ENCODE measurements around the gene MAU2.

The MAU2 gene

DNA sequence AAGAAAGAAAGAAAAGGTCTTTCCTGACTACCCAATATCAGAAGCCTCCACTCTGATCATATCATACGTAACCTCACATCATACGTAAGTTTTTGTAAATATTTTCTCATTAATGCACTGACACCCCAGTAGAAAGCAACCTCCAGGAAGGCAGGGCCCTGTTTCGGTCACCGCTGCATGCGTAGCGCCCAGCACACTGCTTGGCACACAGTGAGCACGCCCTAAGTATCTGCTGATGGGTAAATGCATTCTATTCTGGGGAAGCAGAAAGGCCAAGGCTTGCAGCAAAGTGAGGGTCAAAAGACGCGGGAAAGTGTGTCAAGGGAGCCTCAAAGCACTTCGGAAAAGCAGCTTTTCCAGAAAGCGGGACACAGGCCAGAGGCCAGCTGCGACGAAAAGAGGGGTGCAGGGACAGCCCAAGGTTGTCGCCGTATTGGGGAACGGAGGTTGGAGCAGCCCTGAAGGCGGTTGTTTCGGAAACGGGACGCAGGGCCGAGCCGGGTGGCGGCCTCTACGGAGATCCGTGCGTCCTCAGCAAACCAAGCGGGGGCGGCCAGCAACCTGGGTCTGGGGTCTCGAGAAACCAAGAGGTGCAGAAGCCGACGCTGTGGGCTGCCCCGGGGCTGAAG, 783 bp upstream of the MAU2 start:
- peak; percentile 11 for ATAC-seq
- TF ChIP-seq ARNTL (CRISPR knock-in tag; IDR thresholded peaks at IDR 0.05; ENCODE audit: borderline replicate concordance, low read depth) = no peak
- TF ChIP-seq, protein P1, sequence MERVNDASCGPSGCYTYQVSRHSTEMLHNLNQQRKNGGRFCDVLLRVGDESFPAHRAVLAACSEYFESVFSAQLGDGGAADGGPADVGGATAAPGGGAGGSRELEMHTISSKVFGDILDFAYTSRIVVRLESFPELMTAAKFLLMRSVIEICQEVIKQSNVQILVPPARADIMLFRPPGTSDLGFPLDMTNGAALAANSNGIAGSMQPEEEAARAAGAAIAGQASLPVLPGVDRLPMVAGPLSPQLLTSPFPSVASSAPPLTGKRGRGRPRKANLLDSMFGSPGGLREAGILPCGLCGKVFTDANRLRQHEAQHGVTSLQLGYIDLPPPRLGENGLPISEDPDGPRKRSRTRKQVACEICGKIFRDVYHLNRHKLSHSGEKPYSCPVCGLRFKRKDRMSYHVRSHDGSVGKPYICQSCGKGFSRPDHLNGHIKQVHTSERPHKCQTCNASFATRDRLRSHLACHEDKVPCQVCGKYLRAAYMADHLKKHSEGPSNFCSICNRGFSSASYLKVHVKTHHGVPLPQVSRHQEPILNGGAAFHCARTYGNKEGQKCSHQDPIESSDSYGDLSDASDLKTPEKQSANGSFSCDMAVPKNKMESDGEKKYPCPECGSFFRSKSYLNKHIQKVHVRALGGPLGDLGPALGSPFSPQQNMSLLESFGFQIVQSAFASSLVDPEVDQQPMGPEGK (CRISPR knock-in tag; IDR thresholded peaks at IDR 0.05; ENCODE audit: borderline replicate concordance) = no peak
- no peak for TF ChIP-seq OSR1 (CRISPR knock-in tag; IDR thresholded peaks at IDR 0.05)
- TF ChIP-seq ZC3H10 (CRISPR knock-in tag; IDR thresholded peaks at IDR 0.05) = no peak
- no peak for TF ChIP-seq ESRRG (CRISPR knock-in tag; IDR thresholded peaks at IDR 0.05)
- TF ChIP-seq BACH2 (CRISPR knock-in tag; IDR thresholded peaks at IDR 0.05; ENCODE audit: borderline replicate concordance) = no peak
- no peak for TF ChIP-seq ZNF70 (CRISPR knock-in tag; IDR thresholded peaks at IDR 0.05)
- no peak for TF ChIP-seq ZFP3 (CRISPR knock-in tag; IDR thresholded peaks at IDR 0.05)
- no peak for TF ChIP-seq SNAI2 (CRISPR knock-in tag; IDR thresholded peaks at IDR 0.05)
- no peak for TF ChIP-seq RARB (CRISPR knock-in tag; IDR thresholded peaks at IDR 0.05)
- no peak for TF ChIP-seq TCF4 (CRISPR knock-in tag; IDR thresholded peaks at IDR 0.05; ENCODE audit: borderline replicate concordance)
- TF ChIP-seq ZFP30 (CRISPR knock-in tag; IDR thresholded peaks at IDR 0.05) = no peak
- TF ChIP-seq, protein P2, sequence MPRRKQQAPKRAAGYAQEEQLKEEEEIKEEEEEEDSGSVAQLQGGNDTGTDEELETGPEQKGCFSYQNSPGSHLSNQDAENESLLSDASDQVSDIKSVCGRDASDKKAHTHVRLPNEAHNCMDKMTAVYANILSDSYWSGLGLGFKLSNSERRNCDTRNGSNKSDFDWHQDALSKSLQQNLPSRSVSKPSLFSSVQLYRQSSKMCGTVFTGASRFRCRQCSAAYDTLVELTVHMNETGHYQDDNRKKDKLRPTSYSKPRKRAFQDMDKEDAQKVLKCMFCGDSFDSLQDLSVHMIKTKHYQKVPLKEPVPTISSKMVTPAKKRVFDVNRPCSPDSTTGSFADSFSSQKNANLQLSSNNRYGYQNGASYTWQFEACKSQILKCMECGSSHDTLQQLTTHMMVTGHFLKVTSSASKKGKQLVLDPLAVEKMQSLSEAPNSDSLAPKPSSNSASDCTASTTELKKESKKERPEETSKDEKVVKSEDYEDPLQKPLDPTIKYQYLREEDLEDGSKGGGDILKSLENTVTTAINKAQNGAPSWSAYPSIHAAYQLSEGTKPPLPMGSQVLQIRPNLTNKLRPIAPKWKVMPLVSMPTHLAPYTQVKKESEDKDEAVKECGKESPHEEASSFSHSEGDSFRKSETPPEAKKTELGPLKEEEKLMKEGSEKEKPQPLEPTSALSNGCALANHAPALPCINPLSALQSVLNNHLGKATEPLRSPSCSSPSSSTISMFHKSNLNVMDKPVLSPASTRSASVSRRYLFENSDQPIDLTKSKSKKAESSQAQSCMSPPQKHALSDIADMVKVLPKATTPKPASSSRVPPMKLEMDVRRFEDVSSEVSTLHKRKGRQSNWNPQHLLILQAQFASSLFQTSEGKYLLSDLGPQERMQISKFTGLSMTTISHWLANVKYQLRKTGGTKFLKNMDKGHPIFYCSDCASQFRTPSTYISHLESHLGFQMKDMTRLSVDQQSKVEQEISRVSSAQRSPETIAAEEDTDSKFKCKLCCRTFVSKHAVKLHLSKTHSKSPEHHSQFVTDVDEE (CRISPR knock-in tag; IDR thresholded peaks at IDR 0.05) = no peak
- TF ChIP-seq, protein P3, sequence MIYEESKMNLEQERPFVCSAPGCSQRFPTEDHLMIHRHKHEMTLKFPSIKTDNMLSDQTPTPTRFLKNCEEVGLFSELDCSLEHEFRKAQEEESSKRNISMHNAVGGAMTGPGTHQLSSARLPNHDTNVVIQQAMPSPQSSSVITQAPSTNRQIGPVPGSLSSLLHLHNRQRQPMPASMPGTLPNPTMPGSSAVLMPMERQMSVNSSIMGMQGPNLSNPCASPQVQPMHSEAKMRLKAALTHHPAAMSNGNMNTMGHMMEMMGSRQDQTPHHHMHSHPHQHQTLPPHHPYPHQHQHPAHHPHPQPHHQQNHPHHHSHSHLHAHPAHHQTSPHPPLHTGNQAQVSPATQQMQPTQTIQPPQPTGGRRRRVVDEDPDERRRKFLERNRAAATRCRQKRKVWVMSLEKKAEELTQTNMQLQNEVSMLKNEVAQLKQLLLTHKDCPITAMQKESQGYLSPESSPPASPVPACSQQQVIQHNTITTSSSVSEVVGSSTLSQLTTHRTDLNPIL (CRISPR knock-in tag; IDR thresholded peaks at IDR 0.05; ENCODE audit: low read depth) = no peak
- TF ChIP-seq TOX (CRISPR knock-in tag; IDR thresholded peaks at IDR 0.05; ENCODE audit: borderline replicate concordance) = no peak

DNA sequence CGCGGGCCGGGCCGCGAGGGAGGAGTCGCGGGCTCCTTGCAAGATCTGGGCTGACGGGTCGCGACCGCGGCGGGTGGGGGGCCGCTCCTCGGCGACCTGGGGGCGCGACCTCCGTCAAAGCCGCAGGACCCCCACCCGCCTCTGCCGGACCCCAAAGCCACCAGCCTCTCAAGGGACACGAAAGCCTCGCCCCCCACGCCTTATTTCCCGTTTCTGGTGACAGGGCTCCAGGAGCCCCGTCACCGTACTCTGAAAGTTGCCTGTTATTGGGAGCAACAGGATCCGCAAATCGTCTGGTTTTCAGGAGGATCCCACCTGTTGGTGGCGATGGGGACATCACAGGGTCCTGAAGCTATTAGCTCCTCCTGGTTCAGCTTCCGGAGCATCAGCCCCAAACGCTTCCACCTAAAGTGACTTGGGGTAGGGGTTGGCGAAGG, 530 bp downstream of the MAU2 start:
- ATAC-seq = 0 out of 3 replicates have a peak, but pooled peaks have one; percentile 3
- TF ChIP-seq, protein P4, sequence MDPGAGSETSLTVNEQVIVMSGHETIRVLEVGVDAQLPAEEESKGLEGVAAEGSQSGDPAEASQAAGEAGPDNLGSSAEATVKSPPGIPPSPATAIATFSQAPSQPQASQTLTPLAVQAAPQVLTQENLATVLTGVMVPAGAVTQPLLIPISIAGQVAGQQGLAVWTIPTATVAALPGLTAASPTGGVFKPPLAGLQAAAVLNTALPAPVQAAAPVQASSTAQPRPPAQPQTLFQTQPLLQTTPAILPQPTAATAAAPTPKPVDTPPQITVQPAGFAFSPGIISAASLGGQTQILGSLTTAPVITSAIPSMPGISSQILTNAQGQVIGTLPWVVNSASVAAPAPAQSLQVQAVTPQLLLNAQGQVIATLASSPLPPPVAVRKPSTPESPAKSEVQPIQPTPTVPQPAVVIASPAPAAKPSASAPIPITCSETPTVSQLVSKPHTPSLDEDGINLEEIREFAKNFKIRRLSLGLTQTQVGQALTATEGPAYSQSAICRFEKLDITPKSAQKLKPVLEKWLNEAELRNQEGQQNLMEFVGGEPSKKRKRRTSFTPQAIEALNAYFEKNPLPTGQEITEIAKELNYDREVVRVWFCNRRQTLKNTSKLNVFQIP (CRISPR knock-in tag; IDR thresholded peaks at IDR 0.05; ENCODE audit: borderline replicate concordance, low read depth) = no peak
- TF ChIP-seq TCF4 (CRISPR knock-in tag; IDR thresholded peaks at IDR 0.05; ENCODE audit: borderline replicate concordance) = no peak
- no peak for TF ChIP-seq RARB (CRISPR knock-in tag; IDR thresholded peaks at IDR 0.05)
- TF ChIP-seq, protein P5, sequence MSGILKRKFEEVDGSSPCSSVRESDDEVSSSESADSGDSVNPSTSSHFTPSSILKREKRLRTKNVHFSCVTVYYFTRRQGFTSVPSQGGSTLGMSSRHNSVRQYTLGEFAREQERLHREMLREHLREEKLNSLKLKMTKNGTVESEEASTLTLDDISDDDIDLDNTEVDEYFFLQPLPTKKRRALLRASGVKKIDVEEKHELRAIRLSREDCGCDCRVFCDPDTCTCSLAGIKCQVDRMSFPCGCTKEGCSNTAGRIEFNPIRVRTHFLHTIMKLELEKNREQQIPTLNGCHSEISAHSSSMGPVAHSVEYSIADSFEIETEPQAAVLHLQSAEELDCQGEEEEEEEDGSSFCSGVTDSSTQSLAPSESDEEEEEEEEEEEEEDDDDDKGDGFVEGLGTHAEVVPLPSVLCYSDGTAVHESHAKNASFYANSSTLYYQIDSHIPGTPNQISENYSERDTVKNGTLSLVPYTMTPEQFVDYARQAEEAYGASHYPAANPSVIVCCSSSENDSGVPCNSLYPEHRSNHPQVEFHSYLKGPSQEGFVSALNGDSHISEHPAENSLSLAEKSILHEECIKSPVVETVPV (CRISPR knock-in tag; IDR thresholded peaks at IDR 0.05) = no peak
- TF ChIP-seq ZFP3 (CRISPR knock-in tag; IDR thresholded peaks at IDR 0.05) = no peak
- no peak for TF ChIP-seq ZNF565 (CRISPR knock-in tag; conservative IDR thresholded peaks at IDR 0.05; ENCODE audit: low read depth)

DNA sequence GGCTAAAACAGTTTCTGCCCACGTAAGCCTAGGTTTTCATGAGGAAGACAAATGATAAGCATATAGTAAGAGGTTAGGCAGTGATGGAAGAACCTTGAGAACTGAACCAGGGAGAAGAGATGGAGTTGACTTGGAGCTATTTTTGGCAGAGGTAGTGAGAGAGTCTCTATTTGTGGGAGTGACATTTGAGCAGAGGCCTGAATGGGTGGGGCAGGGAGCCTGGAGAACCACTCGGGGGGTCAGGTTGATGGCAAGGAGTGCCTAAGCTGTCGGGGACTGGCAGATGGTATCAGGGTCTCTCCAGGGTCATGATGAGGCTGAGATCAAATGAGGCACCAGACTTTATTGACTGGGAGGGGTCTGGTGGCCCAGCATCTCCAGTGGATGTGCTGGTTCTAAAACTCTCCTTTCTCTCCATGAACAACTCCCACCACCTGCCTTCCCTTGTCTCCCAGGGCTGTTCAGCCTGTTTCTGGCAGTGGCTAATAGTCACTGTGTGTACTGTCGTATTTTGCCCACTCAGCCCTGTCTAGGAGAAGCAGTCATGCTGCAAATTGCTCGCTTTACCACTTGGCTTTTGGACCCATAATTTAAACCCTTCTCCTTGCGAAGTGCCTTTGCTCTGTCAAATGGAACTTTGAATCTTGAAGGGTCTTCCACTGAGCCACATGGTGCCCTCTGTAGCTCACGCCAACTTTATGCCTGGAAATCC, 3.6 kb downstream of the MAU2 start:
- no peak for ATAC-seq
- TF ChIP-seq TOX (CRISPR knock-in tag; IDR thresholded peaks at IDR 0.05; ENCODE audit: borderline replicate concordance) (no peak), SNAI2 (CRISPR knock-in tag; IDR thresholded peaks at IDR 0.05) (no peak), CSDC2 (CRISPR knock-in tag; IDR thresholded peaks at IDR 0.05) (no peak), GLIS3 (CRISPR knock-in tag; IDR thresholded peaks at IDR 0.05) (no peak), ARNTL (CRISPR knock-in tag; IDR thresholded peaks at IDR 0.05; ENCODE audit: borderline replicate concordance, low read depth) (no peak), ZNF70 (CRISPR knock-in tag; IDR thresholded peaks at IDR 0.05) (no peak)
- TF ChIP-seq, protein P5 (CRISPR knock-in tag; IDR thresholded peaks at IDR 0.05) = no peak
- TF ChIP-seq, protein P1 (CRISPR knock-in tag; IDR thresholded peaks at IDR 0.05; ENCODE audit: borderline replicate concordance) = no peak

Data from SK-N-SH treated with all-trans-retinoic acid at 6 μM for 48 hours (cell line).